ENCODE measurements around the gene GPR150.
"Not testable (repeated sequence)": the region's sequence is repeated elsewhere in the genome, so short reads cannot be mapped to it uniquely, and the experiment has no call there.

Gene GPR150

DNA sequence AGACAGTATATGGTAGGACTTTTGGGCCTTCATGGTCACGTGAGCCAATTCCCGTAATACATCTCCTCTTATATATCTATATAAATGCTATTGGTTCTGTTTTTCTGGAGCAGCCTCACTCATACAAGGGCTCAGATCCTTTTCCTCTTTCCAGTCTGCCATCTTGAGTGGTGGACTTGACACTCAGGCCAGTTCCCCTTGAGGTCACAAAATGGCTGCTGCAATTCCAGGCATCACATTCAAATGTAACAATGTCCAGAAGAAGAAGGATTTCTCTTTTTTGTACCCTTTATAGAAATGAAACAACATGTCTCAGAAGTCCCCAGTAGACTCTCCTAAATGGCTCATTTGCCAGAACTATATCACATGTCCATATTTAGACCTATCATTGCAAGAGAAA lies 4.5 kb downstream of the GPR150 start:
- ATAC-seq = no peak

GRCh38 chr5:95626701-95627100 lies 6.8 kb downstream of the GPR150 start:
- no peak for ATAC-seq

GRCh38 chr5:95627971-95628810 lies 8.3 kb downstream of the GPR150 start:
- no peak for ATAC-seq

GRCh38 chr5:95628933-95629332 lies 9.0 kb downstream of the GPR150 start:
- no peak for ATAC-seq

DNA sequence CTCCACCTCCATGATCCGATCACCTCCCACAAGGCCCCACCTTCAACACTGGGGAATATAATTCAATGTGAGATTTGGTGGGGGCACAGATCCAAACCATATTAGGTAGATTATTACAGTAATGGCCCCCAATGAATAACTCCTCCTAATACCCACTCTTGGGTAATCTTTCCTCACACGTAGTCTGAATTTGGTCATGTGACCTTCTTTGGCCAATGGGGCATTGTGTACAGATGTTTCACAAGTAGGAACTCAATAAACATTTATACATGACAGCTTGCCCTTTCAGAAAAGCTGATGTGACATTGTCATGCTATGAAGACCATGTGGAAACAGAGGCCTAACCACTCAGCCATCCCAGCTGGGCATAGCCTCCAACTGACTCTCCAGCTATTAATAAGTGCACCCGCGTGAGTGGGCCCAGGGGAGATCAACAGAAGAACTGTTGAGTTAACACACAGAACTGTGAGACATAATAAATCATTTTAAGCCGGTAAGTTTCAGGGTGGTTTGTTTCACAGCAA lies 10.6 kb downstream of the GPR150 start:
- no peak for ATAC-seq

DNA sequence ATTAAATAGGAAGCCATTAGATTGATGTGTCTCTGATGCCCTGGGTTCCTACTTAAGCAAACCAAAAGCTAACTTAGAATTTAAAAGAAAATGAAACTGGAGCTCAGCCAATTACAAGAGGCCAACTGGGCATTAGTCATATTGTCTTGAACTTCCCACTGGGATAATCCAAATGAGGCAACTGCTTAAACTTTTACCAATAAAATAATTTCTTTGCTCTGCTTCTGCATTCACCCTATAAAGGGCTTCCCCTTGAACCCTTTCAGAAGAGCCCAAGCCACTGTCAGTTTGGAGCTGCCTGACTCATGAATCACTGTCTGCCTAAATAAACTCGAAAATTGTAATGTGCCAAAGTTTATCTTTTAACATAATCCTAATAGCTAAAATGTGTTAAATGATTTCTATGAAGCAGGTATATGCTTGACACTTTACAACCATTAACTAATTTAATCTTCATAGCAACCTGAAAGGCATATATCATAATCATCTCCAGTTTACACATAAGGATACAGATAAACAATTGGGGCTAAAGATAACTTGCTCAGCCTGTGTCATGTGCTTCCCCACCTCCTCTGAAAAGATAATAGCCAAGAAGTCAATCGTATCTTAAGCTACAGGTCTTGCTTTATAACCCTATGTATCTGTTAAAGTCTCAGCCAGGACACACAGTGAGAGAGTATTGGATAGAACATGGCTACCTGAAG lies 11.5 kb downstream of the GPR150 start:
- no peak for ATAC-seq

DNA sequence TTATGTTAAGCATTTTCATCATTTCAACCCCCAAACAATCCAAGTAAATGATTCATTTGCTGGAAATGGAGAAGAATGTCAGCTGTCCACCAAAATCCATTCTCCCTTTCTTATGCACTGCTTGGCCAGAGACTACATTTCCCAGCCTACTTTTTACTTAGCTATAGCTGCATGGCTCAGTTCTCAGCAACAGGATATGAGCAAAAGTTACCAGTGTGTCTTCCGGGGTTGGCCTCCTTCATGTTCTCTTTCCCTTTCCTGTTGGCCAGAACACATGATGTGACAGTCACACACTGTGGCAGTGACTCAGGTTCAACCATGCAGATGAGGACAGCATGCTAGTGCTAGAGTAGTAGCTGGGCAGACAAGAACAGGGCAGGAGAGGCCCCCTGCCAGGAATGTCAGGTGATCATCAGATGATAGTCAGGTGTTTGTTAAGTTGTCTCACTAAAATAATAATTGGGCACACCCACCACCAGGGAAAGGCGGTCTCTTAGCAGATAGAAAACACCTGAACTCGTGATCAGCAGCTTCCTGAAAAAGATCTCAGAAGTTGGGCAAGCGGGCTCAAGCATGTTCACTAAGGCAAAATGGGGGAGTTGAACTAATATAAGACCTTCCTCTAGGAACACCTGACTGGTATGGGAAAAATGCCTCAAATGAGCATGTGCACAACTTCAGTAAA lies 12.2 kb downstream of the GPR150 start:
- ATAC-seq = peak; percentile 99 to 100

DNA sequence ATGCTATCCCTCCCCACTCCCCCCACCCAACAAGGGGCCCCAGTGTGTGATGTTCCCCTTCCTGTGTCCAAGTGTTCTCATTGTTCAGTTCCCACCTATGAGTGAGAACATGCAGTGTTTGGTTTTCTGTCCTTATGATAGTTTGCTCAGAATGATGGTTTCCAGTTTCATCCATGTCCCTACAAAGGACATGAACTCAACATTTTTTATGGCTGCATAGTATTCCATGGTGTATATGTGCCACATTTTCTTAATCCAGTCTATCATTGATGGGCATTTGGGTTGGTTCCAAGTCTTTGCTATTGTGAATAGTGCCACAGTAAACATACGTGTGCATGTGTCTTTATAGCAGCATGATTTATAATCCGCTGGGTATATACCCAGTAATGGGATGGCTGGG lies 13.1 kb downstream of the GPR150 start:
- not testable (repeated sequence) for ATAC-seq

DNA sequence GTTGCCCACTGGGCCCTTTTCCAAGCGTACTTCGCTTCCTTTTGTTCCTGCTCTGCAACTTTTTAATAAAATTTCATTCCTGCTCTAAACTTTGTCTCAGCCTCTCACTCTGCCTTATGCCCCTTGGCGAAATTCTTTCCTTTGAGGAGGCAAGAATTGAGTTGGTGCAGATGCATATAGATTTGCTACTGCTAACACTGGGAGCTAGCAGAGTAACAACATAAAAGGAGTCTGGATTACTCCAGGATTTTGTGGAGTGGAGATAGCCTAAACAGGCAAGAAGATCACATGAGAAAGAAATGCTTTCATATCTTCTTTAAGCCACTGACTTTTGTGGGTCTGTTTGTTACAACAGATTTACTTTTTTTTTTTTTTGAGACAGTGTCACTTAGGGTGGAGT lies 13.8 kb downstream of the GPR150 start:
- no peak for ATAC-seq

- no peak for ATAC-seq
Measured at GRCh38 chr5:95634081-95634480, 14.2 kb downstream of the GPR150 start.

DNA sequence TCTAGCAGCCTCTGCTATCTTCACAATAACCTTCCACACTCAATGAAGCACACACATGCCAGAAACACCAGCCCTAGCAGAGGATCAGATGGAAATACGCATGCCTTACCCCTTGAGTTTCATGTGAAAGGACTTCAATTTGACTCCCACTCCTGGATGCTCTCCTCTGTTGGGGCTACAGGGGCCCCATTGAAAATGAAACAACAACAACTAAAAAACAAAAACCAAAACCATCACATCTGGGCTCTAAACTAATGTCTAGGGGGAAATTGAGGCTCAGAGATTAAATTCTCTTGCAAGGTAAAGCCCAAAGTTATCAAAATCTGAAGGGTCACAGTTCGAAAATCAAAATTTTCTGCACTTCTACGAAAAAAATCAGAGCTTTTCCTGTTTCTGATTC lies 18.7 kb downstream of the GPR150 start:
- ATAC-seq = no peak

DNA sequence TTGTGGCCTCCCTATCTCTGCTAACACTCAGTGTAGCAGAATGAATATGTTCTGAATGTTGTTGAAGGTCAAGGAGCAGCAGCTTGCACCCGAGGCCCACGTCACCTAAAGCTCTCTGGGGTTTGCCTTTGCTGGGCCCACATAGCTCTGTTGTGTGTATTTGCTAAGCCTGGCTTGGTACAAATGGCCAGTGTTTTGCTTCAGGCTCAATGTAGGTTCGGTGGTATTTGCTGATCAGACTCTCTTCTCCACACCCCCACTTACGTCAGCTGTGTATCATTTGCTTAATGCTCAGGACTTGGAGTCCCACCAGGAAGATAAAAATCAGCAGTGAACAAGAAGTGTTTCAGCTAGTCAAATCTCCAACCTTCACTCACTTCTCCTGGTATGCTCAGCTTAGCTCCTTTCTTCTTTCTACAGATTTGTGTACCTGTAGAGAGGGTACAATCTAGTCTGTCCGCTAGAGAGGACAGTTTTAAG lies 21.9 kb downstream of the GPR150 start:
- ATAC-seq = no peak

DNA sequence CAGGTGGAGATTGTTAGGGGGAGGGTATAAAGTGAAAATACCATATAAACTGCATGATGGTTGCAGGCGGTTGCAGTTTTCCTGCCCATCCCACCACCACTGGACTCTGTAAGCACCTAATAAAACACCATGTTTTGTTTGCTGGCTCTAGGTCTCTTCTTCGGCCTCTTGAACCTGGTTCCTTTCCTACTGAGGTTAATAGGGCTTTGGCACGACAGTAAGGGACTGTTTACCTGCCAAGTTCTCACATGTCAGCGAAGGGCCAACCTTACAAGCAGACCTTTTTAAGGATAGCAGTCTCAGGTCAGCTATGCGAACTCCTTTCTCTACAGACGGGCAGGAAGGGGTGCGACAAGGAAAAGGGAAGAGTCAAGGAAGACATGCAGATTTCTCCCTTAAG lies 23.3 kb downstream of the GPR150 start:
- ATAC-seq = no peak

GRCh38 chr5:95644351-95645042 lies 24.6 kb downstream of the GPR150 start:
- ATAC-seq = no peak

DNA sequence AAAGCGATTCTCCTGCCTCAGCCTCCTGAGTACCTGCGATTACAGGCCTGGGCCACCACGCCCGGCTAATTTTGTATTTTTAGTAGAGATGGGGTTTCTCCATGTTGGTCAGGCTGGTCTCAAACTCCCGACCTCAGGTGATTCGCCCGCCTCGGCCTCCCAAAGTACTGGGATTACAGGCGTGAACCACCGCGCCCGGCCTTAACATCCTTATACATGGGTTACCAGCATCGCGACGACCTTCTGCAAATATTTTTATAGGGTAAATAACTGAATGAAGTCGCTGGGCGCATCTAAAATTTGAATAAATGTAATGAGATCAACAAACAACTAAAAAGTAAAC lies 26.3 kb downstream of the GPR150 start:
- ATAC-seq = not testable (repeated sequence)

- peak; percentile 91 to 92 for ATAC-seq
Measured at GRCh38 chr5:95646569-95647431, 26.9 kb downstream of the GPR150 start, which contains the start of gene RFESD. TSS of gene RFESD (plus strand) at chr5:95646777. CDS start at chr5:95652272, 5,495 bp downstream.

- ATAC-seq = peak; percentile 61 to 62
Measured at GRCh38 chr5:95647886-95648860, 28.3 kb downstream of the GPR150 start.

GRCh38 chr5:95649274-95649673 lies 29.4 kb downstream of the GPR150 start:
- ATAC-seq = no peak

- no peak for ATAC-seq
Measured at GRCh38 chr5:95649842-95650620, 30.1 kb downstream of the GPR150 start.

Data from activated CD4-positive, CD25-positive, alpha-beta regulatory T cell treated with anti-CD3 and anti-CD28 coated beads, Interleukin-2, amount 50 U/mL, for 24 hours (primary cell).